Mesothelial cell of epicardium (in vitro differentiated cells): ENCODE measurements around the gene TENT5C. TPM values are rescaled to one million over a fixed set of nuclear protein-coding genes. Genes with fewer than 3 reads are reported as not detected.
"Not testable (repeated sequence)": the region's sequence is repeated elsewhere in the genome, so short reads cannot be mapped to it uniquely, and the experiment has no call there.

Experiments
- DNase-seq, 2 experiments: peaks; one replicate each; pipeline ENCODE4 v3.0.0; 2021; ENCODE audit warnings: low spot score in 2 of 2; ENCODE audit not compliant: unreplicated experiment in 2 of 2
- H3K27ac Mint-ChIP-seq: 2 replicates; pipeline ENCODE4 v1.8.0; 2021; ENCODE audit warnings: mixed read lengths
- H3K27me3 Mint-ChIP-seq: 2 replicates; pipeline ENCODE4 v1.8.0; 2021; ENCODE audit warnings: low read depth, mixed read lengths
- H3K36me3 Mint-ChIP-seq: 2 replicates; pipeline ENCODE4 v1.8.0; 2021; ENCODE audit warnings: mixed read lengths
- H3K4me1 Mint-ChIP-seq: 2 replicates; pipeline ENCODE4 v1.8.0; 2021; ENCODE audit warnings: mixed read lengths
- H3K4me3 Mint-ChIP-seq: 2 replicates; pipeline ENCODE4 v1.8.0; 2021; ENCODE audit warnings: mild to moderate bottlenecking, moderate library complexity, mixed read lengths
- H3K9me3 Mint-ChIP-seq: 2 replicates; pipeline ENCODE4 v1.8.0; 2021; ENCODE audit warnings: mixed read lengths
- total RNA-seq: library from RNA; stranded (reverse); gene quantifications from 3 replicates; pipeline ENCODE4 v1.2.1, GENCODE V29; 2021
- TF ChIP-seq, protein P1 (sequence below): fragments of 200-600 bp; sonication (generic); IDR thresholded peaks from one replicate; pipeline ENCODE4 v1.5.0; 2021; ENCODE audit warnings: antibody characterized with exemption; ENCODE audit not compliant: unreplicated experiment

Gene TENT5C
- 0.23 to 0.31 TPM (median 0.27 TPM) in 3 replicates for total RNA-seq

- H3K4me1 Mint-ChIP-seq = peaks cover 11% of the 10 kb centered on the region
- H3K27me3 Mint-ChIP-seq = peaks cover 81% of the 10 kb centered on the region
- H3K36me3 Mint-ChIP-seq = no peaks in the 10 kb centered on the region
- DNase-seq = peak; percentile 94 to 97
- peak within 1 kb of the TSS; percentile 87 for H3K27ac Mint-ChIP-seq
- H3K9me3 Mint-ChIP-seq = no peaks in the 10 kb centered on the region
- TF ChIP-seq, protein P1, sequence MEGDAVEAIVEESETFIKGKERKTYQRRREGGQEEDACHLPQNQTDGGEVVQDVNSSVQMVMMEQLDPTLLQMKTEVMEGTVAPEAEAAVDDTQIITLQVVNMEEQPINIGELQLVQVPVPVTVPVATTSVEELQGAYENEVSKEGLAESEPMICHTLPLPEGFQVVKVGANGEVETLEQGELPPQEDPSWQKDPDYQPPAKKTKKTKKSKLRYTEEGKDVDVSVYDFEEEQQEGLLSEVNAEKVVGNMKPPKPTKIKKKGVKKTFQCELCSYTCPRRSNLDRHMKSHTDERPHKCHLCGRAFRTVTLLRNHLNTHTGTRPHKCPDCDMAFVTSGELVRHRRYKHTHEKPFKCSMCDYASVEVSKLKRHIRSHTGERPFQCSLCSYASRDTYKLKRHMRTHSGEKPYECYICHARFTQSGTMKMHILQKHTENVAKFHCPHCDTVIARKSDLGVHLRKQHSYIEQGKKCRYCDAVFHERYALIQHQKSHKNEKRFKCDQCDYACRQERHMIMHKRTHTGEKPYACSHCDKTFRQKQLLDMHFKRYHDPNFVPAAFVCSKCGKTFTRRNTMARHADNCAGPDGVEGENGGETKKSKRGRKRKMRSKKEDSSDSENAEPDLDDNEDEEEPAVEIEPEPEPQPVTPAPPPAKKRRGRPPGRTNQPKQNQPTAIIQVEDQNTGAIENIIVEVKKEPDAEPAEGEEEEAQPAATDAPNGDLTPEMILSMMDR = no peak
- peak within 1 kb of the TSS; percentile 92 for H3K4me3 Mint-ChIP-seq
Observed at GRCh38 chr1:117605774-117606648, at the start of gene TENT5C. TENT5C (plus strand) TSS chr1:117606048; CDS start chr1:117622869, 16,821 bp downstream.

DNA sequence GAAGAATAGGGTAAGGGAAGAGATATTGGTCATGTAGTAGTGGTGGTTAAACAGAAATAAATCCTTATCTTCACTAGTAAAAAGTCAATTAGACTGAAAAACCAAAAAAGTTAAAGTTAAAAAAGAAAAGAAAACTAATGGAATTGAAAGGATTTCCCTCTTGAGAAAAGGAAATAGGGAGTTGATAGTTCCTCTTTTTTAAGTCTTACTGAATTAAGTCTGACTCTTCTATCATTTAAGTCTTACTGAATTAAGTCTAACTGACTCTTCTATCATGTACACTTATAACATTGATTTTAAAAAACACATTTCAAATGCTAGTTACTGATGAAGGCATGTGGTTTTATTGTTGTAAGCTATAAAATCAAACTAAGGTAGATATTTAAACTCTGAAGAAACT, 49.5 kb upstream of the TENT5C start:
- no peak overlapping the region for H3K27ac Mint-ChIP-seq
- no peaks in the 10 kb centered on the region for H3K4me1 Mint-ChIP-seq
- H3K27me3 Mint-ChIP-seq = peaks cover 12% of the 10 kb centered on the region
- peaks cover 23% of the 10 kb centered on the region for H3K9me3 Mint-ChIP-seq
- DNase-seq = no peak
- H3K4me3 Mint-ChIP-seq = no peak overlapping the region
- no peaks in the 10 kb centered on the region for H3K36me3 Mint-ChIP-seq
- TF ChIP-seq, protein P1 = no peak

DNA sequence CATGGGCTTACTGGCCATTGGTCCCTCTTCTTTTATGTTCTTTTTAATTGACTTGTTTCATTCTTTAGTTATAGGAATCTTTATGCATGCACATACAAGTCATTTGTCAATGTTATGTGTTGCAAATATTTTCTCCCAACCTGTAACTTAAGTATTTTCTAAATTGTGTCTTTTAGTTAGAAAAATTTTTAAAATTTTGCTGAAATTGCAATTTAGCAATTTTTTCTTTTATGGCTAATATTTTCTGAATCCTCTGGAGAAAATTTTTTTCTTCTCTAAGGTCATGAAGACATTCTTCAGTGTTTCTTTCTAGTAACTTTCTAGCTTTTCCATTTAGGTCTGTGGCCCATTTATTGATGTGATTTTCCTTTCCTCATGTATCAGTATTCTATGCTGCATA, 48.9 kb upstream of the TENT5C start:
- Mint-ChIP-seq H3K36me3 (no peaks in the 10 kb centered on the region), H3K9me3 (peaks cover 23% of the 10 kb centered on the region), H3K27ac (no peak overlapping the region), H3K4me3 (no peak overlapping the region), H3K4me1 (no peaks in the 10 kb centered on the region), H3K27me3 (peaks cover 12% of the 10 kb centered on the region)
- TF ChIP-seq, protein P1 = no peak
- DNase-seq = no peak

DNA sequence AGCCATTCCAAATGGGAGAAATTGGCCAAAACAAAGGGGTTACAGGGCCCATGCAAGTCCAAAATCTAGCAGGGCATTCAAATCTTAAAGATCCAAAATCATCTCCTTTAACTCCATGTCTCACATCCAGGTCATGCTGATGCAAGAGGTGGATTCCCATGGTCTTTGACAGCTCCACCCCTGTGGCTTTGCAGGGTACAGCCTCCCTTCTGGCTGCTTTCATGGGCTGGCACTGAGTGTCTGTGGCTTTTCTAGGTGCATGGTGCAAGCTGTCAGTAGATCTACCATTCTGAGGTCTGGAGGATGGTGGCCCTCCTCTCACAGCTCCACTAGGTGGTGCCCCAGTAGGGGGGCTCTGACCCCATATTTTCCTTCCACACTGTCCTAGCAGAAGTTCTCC, 47.4 kb upstream of the TENT5C start:
- not testable (repeated sequence) for H3K36me3 Mint-ChIP-seq, H3K4me1 Mint-ChIP-seq, H3K27ac Mint-ChIP-seq, DNase-seq, H3K4me3 Mint-ChIP-seq
- Mint-ChIP-seq H3K27me3 (peaks cover 12% of the 10 kb centered on the region), H3K9me3 (peaks cover 17% of the 10 kb centered on the region)

- Mint-ChIP-seq H3K36me3 (no peaks in the 10 kb centered on the region), H3K9me3 (peaks cover 17% of the 10 kb centered on the region), H3K4me1 (no peaks in the 10 kb centered on the region), H3K4me3 (no peak overlapping the region), H3K27me3 (peaks cover 12% of the 10 kb centered on the region), H3K27ac (no peak overlapping the region)
- TF ChIP-seq, protein P1 = no peak
- DNase-seq = no peak
Observed at GRCh38 chr1:117559139-117559538, 46.7 kb upstream of the TENT5C start.

DNA sequence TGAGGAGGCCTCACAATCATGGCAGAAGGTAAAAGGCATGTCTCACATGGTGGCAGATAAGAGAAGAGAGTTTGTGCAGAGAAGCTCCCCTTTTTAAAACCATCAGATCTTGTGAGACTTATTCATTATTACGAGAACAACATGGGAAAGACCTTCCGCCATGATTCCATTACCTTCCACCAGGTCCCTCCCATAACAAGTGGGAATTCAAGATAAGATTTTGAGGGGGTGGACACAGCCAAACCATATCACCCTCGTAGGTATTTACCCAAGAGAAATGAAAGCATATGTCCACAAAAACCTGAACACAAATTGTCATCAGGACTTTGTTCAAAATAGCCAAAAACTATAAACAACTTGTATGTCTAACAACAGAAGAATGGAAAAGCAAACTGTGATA, 45.9 kb upstream of the TENT5C start:
- no peak overlapping the region for H3K4me3 Mint-ChIP-seq

More for the DNA sequence above, 45.9 kb upstream of the TENT5C start:
- H3K27me3 Mint-ChIP-seq = peaks cover 14% of the 10 kb centered on the region
- H3K36me3 Mint-ChIP-seq = no peaks in the 10 kb centered on the region
- no peak overlapping the region for H3K27ac Mint-ChIP-seq
- TF ChIP-seq, protein P1 = no peak
- H3K4me1 Mint-ChIP-seq = no peaks in the 10 kb centered on the region
- no peak for DNase-seq
- H3K9me3 Mint-ChIP-seq = peaks cover 17% of the 10 kb centered on the region
